Measurements from ENCODE around the gene CCNT1.

- TF ChIP-seq CTCF (IDR thresholded peaks at IDR 0.05; ENCODE audit: low read depth, low read length), result no peak
- TF ChIP-seq EZH2phosphoT487 (IDR thresholded peaks at IDR 0.05; ENCODE audit: low read depth), result no peak
Measured at GRCh38 chr12:48750215-48750614, 33.7 kb upstream of the CCNT1 start.

All from OCI-LY3 (cell line).